Left lobe of liver (tissue), 2 donors: ENCODE measurements around the gene TRA2A. TPM values are rescaled to one million over a fixed set of nuclear protein-coding genes. Genes with fewer than 3 reads are reported as not detected.
"Not testable (repeated sequence)": the region's sequence is repeated elsewhere in the genome, so short reads cannot be mapped to it uniquely, and the experiment has no call there.

Experiments
- ATAC-seq: fragments of 200-7000 bp; cut with Tn5 transposase; one replicate; pipeline ENCODE4 v1.9.1; 2020; ENCODE audit warnings: mild to moderate bottlenecking, moderate library complexity
- DNase-seq: peaks from one replicate; pipeline ENCODE4 v3.0.0-alpha.2; 2020; ENCODE audit warnings: low spot score
- total RNA-seq: library from RNA; stranded (reverse); gene quantifications from one replicate; pipeline ENCODE4 v1.2.1, GENCODE V29; 2021
- donor health status: DM: no; HTN: no; CAD: no; lungs with moderate emphysema.
- donor health status: DM: no; HTN: yes; CAD: no.

TRA2A gene
- total RNA-seq, 1 donor from 2014 or later, result 28.4 TPM

- ATAC-seq, DNase-seq: not testable (repeated sequence)
Observed at GRCh38 chr7:23513746-23514145, 18.0 kb downstream of the TRA2A start.

DNA sequence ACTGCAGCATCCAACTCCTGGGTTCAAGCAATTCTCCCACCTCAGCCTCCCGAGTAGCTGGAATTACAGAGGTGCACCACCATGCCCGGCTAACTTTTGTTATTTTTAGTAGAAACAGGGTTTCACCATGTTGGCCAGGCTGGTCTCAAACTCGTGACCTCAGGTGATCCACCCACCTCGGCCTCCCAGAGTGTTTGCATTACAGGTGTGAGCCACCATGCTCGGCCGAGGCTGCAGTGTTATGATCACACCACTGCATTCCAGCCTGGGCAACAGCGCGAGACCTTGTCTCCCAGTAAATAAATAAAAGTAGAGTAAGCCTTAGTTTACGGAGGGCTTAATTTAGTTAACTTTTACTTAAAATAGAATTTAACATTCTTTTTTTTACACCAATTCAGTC is 37.8 kb downstream of the TRA2A start:
- DNase-seq (no peak), ATAC-seq (no peak)

DNA sequence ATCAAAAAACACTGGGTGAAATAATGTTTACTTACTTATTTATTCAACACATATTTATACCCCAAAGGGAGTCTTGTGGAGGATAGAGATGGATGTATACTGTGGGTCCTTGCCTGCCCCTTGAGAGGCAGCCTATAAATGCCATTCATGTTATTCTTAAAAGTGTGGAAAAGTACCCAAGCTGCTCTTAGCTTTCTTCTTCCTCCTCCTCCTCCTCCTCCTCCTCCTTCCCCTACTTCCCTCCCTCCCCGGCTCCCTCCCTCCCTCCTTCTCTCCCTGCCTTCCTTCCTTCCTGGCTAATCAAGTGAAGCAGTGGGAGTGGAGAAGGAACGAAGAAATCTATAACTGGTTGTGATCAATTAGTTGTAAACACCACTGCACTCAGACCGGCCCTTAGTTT is 40.3 kb downstream of the TRA2A start:
- ATAC-seq, result no peak

DNA sequence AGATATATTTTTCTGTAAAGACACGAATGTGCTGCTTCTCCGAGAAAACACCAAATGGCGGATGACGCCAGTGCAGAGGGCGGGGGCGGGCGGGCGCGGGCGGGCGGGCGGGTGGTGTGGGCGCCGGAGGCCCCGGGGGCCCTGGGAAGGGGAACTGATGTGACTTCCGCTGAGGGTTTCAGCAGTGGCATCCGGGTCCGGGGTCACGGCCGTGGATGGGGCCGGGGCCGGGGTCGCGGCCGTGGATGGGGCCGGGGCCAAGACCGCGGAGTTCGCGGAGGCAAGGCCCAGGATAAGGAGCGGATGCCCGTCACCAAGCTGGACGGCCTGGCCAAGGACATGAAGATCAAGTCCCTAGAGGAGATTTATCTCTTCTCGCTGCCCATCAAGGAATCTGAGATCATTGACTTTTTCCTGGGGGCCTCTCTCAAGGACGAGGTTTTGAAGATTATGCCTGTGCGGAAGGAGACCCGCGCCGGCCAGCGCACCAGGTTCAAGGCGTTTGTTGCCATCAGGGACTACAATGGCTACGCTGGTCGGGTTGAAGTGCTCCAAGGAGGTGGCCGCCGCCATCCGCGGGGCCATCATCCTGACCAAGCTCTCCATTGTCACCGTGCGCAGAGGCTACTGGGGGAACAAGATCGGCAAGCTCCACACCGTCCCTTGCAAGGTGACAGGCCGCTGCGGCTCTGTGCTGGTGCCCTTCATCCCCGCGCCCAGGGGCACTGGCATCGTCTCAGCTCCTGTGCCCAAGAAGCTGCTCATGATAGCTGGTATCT is 41.2 kb downstream of the TRA2A start:
- ATAC-seq (peak; percentile 73), DNase-seq (no peak)

More for the DNA sequence above, 40.3 kb downstream of the TRA2A start:
- no peak for DNase-seq

- not testable (repeated sequence) for ATAC-seq, DNase-seq
Observed at GRCh38 chr7:23488714-23489113, 43.1 kb downstream of the TRA2A start.

DNA sequence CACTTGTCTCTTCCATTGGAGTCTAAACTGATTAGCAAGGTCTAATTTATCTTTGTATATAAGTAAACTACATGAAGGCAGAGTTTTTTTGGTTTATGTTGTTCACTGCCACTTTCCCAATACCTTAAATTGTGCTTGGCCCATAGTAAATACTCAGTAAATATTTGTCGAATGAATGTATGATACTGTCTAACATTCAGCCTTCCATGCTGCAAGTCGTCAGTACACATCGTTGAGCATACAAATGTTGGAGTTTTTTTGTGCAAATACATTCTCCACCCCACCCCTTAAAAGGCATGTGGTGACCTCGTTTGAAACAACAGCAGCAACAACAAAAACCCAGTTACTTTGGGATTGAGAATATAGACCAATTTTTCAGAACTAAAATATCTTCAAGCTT is 44.1 kb downstream of the TRA2A start:
- DNase-seq (no peak), ATAC-seq (no peak)

GRCh38 chr7:23486002-23486773 is 45.6 kb downstream of the TRA2A start:
- DNase-seq (no peak), ATAC-seq (no peak)

GRCh38 chr7:23482686-23483085 is 49.1 kb downstream of the TRA2A start:
- no peak for ATAC-seq

GRCh38 chr7:23477962-23478866 is 53.6 kb downstream of the TRA2A start:
- no peak for ATAC-seq
- DNase-seq, result no peak

More at GRCh38 chr7:23482686-23483085, 49.1 kb downstream of the TRA2A start:
- DNase-seq, result no peak

DNA sequence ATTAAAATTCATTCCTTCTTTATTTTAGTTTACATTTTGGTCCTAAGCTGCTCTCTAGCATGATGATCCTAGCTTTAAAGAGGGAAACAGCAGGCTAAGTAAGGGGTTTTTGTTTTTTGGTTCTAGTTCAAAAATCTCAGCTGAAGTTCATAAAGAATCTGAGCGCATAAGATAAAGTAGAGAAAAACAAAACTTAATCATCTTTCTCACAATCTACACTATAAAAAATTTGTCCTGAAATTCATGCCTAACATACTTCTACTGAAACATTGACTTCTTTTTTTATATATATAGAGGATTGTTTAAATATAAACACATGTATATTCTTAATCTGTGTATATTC is 54.7 kb downstream of the TRA2A start:
- DNase-seq (no peak), ATAC-seq (no peak)

DNA sequence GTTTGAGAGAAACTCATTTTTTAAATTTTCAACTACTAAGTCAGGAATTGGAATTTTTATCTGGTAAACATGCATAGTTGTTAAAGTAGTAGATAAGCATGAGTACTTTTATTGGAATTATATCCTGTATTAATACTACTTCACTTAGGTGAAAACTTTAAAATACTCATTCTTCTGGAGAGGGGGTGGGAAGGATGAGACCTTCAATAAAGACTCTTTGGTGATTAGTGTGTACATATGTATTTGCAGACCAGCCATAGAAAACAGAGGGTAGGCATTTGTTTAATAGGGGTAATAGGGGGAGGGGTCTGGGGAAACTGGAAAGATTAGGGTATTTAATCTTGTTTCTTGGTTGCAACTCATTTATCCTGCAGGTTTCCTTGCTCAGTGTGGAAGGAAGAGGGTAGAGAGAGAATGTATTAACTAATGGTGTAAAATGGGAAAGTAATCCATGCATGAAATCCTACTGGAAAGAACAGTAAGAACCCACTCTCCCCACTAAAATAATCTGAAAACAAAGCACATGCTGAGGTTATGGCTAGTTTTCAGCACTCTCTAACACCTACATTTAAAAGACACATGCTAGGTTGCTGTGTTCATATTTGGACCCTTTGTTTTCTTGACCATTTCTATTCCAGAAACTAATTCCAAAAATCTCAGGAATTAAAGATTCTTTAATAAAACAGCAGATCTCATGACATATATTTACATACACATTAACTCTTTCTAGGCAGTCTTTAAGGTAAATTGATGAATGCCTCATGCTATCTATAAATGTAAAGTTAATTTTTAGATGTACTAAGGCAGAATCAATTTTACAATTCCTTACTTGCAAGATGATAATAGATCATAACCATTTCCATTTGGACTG is 55.3 kb downstream of the TRA2A start:
- no peak for DNase-seq

GRCh38 chr7:23475576-23475839 is 56.3 kb downstream of the TRA2A start:
- DNase-seq, result no peak
- ATAC-seq, result no peak

More for the DNA sequence above, 55.3 kb downstream of the TRA2A start:
- ATAC-seq, result no peak

DNA sequence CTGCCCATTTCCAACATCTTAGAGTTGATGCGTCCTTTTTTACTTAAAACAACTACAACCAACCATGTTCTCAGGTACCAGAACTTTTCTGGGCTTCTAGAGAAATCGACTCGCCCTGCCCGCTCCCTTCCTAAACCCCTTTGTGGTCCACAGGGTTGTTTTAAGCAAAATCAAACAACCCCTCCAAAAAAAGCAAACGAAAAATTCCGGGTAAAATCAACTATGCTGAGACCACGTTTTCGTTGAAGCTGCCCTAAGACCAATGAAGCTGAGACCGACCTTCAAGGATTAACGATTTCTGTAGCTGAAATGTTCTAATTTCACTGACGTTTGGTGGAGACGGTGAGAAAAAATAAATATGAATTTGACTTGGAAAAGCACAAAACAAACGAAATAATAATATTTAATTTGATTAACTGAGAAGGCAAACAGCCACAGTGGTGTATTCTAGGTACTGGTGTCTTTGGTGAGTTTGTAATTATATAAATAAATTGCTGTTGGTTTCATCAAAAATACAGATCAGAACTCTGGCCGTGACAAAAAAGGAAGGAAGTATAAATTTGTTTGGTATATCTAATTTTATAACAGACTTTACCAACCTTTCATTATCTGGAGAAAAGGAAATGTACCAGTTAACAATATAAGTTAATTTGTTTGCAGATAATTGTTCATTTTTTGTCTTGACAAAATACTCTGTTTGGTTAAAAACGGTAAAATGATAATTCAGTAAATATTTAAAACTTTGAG is 56.8 kb downstream of the TRA2A start:
- ATAC-seq, result no peak
- no peak for DNase-seq

GRCh38 chr7:23474094-23474828 is 57.5 kb downstream of the TRA2A start:
- ATAC-seq, result peak; percentile 86
- DNase-seq, result peak; percentile 72

- ATAC-seq (no peak), DNase-seq (no peak)
Observed at GRCh38 chr7:23473844-23474093, 58.0 kb downstream of the TRA2A start.

GRCh38 chr7:23472956-23473843 is 58.6 kb downstream of the TRA2A start:
- ATAC-seq (peak; percentile 40), DNase-seq (no peak)

DNA sequence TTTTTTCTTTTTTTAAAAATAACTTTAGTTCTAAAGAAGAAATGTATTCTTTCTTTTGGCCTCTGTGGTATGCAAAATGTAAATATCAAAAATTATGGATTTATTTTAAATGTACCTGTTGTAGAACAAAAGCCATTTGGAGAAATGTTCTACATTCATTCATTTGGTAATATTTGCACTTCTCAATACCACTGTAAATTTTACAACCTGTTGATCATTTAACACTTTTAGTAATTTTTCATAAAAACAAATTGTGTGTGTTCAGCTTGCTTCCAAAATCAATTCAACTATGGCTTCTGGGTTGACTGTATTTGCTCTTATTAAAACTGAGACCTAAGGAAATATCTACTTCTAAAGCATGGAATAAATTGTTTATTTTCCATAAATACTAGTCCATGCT is 59.2 kb downstream of the TRA2A start:
- ATAC-seq (no peak), DNase-seq (no peak)

GRCh38 chr7:23472046-23472445 is 59.7 kb downstream of the TRA2A start:
- DNase-seq (no peak), ATAC-seq (no peak)
